ENCODE measurements around the gene MMP24OS.
"Not testable (repeated sequence)": the region's sequence is repeated elsewhere in the genome, so short reads cannot be mapped to it uniquely, and the experiment has no call there.

The MMP24OS gene

DNA sequence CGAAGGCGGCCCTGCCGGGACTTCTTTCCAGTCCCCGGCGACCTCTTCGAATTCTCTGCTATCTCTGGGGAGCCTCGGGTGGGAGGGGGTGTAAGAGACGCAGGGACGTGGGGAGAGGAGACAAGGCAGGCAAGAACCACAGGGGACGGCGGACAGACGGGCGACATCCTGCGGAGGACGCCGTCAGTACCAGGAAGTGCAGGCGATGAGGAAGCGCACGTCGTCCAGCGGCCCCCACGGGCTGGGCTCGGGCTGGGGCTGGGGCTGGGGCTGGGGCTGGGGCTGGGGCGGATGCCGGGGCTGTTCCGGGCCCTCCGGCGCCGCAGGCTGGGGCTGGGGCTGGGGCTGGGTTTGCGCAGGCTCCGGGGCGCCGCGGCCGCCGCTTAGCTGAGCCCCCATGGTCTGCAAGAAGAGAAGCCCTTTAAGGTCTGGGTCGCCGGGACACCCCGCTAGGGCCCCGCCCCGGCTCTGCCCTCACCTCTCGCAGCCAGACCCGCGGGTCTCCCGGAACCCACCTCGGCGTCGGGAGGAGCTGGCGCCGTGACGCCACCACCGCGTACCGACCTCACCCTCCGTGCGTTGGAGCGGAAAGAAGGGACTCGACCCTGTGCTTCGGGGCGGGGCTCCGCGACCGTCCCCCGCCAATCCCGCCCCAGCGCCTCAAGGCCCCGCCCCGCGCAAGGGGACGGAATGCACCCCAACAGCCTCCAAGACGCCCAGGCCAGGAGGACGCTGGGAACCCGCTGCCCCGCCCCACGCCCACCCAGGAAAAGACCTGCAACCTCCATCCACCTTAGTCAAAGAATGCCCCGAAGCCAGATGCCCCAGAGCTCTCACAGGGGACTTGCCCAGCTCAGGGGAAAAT is at the start of gene MMP24OS:
Gene MMP24OS (minus strand): TSS at position 592 of the 865 bp plus-strand sequence. CDS start 193 bp downstream, at position 399.
- peak; percentile 21 to 94 (median 79) for DNase-seq

DNA sequence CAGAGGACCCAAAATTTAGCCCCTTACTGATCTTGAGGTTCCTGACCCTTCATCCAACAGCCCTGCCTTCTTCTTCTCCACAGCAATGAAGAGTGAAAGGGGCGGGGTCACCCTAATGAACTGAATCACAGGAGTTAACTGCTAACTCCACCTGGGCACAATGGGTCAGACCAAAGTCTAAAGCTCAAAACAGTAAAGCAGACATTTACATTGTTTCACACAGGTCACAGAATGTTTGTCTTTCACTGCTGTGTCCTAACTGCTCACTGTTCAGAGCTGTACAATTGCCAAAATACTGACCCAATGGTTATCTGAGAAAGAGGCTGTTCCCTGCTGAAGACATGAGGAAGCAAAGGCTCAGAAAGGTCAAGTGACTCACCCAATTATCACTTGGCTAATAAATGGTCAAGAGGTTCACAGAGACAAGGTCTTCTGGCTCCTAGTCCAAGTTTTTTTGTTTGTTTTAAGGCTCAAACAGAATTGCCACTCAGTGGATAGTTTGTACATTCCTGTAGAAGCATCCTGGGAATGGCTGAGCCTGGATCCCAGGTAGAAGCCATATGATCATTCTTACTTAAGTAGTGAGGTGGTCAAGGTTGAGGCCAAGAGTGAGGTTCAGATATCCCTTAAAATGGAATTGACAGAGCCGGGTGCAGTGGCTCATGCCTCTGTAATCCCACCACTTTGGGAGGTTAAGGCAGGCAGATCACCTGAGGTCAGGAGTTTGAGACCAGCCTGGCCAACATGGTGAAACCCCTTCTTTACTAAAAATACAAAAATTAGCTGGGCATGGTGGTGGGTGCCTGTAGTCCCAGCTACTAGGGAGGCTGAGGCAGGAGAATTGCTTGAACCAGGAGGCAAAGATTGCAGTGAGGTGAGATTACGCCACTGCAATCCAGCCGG is 49.4 kb upstream of the MMP24OS start:
- DNase-seq: no peak

DNA sequence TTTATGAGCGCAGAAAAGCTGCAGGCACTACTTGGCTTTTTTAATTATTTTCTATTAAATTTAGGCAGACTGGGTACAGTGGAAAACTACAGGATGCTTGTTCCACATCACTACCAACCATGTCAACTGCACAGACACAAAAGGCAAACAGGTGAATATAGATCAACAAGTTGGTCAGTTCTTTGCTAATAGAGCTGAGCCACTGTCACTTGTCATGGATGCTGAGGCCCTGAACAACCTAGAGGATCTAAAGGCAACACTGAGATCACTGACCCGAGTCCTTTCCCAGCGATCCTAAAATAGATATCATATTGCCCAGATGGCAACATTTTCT is 48.8 kb upstream of the MMP24OS start:
- DNase-seq: no peak

DNA sequence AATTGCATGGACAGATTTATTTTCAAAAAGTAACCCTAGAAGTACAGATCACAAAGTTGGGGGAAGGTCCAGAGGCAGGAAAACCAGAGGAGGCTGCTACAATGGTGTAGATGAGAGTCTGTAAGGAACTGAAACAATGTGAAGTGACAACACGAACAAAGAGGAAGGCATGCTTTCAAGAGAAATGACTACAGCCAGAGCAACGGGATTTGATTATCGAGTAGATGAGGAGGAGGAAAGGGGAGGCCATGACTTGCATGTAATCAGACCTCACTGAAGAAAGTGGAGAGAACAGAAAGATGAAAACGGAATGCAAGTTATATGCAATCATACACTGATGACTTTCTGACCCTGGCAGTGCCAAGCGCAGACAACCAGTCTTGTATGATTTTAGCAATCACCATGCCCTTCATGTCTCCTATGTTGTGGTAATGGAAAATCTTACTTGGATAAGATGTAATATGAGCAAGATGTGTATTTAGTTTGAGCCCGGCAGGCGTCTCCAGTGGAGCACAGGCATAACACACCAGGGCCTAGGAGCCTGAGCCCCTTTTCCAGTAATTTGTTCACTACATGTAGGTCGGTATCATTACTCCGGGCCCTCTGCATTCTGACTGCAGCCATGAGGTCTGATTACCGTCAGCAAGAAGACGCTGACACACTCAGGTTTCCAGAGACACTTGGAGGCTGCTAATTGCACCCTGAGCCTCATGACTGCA is 48.3 kb upstream of the MMP24OS start:
- no peak for DNase-seq

DNA sequence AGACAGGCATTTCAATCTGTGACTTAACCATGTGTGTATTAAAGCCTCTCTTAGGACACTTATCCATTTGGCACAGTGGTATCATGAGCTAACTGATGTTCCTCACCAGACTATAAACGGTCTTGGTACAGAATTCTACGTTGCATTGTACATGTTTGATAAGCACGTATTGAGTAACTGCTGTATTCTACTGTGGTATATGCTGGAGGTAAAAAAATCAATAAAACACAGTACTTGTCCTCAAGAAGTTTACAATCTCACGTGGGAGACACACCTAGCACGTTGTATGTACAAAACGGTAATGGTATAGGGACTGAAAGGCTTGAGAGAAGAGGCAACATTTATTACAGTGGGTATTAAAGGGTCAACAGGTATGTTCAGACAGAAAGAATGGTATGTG is 47.5 kb upstream of the MMP24OS start:
- DNase-seq: no peak

DNA sequence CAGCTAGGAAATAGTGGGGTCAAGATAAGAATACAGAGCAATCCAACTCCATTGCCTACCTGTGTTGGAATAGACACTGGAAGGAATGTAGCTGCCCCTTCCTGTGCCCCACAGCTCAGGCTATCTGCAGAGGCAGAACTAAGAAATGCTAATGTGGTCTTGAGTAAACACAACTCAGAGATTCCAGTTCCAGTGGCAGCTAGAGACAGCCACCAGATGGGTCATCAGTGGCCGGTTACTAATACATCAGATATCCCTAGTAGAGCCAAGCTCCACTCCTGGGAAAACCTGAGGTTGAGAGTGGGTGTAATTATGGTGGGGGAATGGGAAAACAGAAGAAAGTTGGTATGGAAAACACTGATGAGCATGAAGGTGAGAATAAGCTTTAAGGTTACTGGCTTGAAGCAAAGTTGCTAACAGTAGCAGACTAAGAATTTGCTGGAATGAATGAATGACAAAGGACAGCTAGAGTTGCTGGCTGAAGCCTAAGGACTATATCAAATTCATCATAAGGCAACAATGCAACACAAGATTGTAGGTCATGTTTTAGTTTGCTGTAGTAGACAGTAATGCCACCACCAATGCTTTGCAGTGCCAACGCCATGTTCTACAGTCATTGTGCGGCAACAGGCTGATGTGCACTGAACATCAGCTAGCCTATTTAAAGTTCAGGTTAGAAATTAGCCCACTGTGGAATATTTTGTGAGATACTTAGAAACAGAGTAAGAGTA is 42.6 kb upstream of the MMP24OS start:
- no peak for DNase-seq

DNA sequence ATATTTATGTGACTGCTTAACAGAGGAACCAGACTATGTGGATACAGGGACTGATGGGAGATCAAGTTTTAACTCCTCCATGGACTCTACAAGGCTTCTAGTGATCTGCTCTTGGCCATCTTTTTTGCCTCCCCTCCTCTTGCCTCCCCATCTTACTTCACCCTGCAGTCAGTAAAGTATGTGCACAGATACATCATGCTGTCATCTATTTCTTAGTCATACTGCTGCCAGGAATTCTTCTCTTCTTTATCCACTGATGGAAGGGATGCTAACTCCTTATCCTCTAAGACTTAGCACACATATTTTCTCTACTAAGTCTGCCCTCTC is 41.9 kb upstream of the MMP24OS start:
- DNase-seq: no peak

DNA sequence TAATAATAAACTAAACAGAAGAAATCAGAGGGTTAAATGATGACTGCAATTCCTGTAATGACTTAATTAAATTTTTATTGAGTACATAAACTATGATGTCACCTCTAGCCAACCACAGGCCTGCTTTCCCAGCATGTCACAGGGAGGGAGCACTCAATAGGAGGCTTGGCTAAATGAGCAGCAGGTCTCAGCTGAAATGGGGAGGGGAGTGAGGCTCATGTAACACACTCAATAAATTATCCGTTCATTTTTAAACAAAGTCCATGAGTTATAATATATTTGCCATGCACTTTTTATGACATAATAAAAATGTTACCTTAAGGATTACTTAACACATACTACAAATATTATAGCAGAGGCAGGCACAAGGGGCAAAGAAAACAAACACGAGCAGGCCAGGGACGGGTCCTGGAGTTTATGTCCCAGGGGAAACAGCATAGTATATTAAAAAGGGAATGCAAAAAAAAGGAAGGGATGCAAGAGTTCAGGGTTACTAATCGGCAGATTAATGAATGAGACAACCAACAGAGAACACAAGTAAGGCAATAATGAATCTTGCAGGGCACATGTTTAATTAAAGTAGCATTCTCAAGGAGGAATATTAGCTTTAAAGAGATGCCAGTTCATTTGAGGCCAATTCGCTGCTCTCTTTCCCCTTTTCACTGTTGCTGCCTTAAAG is 41.4 kb upstream of the MMP24OS start:
- DNase-seq: no peak

DNA sequence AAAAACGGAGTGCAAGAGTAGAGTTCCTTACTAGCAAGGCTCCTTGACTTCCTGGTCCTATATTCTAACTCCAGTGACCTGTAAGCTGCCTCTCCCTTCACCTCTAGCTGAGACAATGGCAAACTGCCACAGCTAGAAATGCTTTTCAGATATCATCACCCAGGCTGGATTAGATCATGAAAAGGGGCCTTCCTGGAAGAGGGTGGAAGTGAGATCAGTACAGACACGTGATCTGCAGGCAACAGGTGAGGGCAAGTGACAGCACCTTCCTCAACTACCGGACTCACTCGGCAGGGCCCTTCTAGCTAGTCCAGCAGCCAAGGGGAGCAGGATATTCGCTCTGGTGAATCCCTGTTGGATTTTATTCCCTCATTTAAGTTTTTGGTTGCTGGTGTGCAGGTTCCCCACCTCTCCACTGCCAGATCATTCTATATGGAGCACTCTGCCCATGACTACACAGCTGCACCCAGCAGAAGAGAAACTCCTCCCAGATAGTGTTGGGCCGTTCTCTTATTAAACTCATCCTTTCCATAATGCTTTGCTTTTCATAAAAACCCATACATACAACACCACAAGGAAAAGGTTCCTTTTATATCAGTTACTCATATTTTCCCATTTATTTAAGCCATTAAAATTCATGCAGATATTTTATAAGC is 40.7 kb upstream of the MMP24OS start:
- DNase-seq: no peak

DNA sequence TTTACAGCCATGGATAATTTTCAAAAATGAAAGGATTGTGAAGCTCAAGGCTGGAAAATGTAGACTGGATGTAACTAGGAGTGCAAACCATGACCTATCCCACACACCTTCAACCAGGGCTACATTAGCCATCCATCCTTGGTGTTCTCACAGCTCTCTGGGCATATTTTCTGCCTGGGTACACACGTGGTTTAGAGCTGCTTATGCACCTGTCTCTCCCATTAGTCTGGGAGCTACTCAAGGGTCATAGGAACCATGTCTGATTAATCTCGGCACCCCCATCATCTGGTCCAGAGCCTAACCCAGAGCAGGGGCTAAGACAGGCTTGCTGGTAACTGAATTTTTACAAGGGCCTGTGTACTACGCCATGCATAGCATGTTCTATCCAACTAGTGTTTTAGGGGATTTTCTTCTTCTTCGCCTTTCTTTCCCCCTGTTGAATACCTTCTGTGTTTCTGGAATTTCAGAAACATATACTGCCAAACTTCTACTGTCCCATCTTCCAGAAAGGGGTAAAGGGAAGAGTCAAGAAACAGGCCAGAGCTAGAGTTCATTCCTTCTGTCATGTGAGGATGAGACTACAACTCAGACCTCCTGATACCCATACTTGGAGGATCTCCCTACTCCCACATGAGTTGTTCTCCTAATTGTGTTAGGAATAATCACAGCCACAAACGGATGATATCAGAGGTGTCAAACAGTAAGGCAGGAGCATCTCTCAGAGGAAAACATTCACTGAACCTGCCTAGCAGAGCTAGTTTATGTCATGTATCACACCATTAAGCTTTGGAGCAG is 39.7 kb upstream of the MMP24OS start:
- DNase-seq: no peak

DNA sequence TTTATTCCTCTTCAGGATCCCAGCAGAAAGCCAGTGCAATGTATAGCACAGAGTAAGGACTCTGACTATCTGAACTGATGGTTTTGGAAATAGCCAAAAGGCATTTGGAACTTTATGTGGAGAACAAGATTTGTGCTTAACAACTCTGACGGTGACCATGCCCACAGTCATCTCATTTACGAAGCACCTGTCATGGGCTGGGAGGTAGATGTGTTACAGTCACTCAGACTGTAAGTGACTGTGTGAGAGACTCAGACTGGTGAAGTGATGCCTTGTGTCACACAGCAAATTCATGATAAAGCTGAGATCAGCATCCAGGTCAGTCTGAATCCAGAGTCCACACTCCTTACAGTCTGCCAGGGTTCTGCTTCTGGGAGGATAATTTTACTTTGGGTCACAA is 38.2 kb upstream of the MMP24OS start:
- no peak for DNase-seq

DNA sequence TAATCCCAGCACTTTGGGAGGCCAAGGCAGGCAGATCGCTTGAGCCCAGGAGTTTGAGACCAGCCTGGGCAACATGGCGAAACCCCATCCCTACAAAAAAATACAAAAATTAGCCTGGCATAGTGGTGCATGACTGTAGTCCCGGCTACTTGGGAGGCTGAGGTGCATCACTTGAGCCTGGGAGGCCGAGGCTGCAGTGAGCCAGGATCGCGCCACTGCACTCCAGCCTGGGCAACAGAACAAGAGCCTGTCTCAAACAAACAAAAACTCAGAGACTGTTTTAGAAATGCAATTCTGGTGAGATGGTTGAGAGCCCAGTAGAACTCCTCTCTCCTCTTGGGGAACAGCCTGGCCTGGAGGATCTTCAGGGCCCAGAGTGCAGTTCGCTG is 37.7 kb upstream of the MMP24OS start:
- not testable (repeated sequence) for DNase-seq

DNA sequence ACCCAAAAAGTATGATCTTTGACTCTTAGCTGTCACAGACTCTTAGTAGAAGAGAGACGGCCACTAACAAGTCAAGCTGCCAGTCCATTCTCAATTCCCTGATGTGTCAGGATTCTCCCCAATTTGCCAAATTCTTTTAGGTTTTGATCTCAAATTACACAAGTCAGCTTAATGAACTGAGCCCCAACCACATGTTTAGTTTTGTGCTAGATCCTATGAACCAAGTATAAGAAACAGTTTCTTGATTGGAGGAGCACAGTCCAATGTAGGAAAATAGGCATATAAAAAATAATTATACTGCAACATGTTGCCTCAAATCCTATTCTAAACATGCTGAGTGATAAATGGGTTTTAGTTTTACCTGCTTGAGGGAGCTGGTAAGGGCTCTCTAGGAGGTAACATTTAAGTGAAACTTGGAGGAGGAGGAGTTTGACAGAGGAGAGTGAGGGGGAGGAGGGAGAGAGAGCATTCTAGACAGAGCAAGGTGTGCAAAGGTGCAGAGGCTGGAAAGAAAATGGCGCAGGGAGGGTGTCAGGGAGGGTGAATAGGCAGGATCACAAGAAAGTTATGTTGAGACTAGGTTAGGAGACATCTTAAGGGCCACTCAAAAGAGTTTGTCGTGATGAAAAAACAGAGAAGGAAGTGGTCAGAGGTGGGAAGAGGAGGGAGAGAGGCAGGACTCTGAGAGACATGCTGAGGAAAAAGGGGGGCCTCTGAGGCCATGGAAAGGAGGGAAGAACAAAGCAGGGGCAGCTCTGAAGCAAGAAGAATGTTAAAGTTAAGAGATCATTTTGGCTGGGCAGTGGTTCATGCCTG is 37.1 kb upstream of the MMP24OS start:
- no peak for DNase-seq

DNA sequence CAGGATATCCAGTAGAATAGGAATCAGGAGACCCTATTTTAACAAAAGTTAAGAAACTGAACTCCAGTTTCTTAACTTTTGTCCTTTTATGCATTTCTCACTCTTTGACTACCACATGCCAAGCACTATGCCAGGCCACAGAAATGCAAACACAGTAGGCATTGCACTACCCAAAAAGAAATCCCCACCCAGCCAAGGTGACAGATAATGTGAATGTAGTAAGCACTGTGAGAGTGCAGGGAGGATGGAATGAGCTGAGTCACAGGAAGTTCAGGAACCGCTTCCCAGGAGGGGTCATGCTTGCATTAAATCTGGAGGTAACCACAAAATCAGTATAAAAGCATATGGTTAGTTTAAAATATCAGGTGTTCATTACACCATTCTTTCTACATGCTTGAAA is 34.4 kb upstream of the MMP24OS start:
- DNase-seq: no peak

DNA sequence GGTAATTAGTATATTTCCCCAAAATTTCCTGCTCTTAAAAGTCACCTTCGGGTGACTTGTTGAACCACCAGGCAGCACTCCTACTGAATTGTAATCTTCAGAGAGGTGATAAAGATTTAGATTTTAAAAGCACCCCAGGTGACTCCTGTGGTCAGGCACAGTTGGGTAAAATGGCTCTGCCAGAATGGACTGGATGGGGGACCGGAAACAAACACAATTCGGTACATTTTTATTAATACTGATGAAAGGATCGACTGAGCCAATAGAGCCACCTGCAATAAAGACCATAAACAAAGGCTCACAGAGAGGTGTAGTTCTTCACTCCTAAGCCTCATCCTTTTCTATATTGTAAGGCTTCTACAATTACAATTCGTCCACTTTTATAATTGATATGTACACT is 33.9 kb upstream of the MMP24OS start:
- no peak for DNase-seq

DNA sequence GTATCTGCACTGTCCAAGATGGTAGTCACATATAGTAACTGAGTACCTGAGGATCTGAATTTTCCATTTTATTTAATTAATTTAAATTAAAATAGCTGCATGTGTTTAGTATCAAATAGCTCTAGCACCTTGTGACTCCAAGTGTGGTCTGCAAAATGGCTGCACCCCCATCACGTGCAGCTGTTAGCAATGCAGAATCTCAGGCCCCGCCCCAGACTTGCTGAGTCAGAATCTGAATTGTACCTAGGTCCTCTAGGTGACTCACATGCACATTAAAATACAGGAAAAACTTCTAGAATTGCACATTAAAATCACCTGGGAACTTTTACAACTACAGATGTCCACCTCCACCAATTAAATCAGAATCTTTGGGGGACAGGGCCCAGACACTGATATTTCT is 33.5 kb upstream of the MMP24OS start:
- DNase-seq: no peak

DNA sequence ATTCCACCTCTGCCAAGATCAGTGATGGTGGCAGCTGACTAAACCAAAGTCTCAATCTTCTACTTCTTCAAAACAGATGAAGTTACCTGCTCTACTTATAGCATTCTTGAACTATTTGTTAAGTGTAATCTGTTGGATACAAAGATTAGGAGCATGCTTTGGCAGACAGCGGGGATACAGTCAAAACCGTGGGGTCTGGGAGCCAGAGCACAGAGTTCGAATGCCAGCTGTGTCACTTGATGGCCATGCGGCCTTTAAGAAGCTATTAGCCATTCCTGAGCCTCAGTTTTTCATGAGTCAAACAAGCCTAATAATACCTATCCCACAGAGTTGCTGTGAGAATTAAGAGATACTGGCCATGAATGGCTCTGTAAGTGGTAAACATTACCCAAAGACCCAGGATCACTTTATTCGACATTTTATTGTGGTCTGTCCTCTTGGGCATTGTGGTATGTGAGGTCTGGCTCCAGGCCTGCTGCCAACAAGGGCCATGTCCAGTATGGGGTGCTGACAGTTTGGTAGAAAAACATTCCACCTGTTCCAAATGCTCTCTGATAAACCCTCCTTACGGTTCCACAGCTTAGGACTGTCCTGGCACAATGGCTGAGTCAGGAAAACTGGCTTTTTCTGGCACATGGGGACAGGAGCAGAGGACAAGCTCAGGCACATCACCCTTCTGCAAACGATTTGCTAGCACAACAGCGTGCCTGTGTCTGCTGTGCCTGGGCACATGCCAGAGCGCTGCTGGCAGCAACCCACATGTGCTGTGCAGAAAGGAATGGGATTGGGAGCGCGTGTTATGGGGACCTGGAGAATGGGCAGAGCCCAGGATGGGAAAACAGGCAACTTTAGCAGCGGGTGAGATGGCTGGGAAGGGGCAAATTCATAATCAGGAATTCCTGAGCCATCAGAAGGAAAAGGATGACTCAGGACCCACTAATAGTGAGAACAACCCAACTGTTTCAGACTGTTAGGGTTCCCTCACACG is 30.0 kb upstream of the MMP24OS start:
- peak in 53 of 58 donors; percentile 18 to 85 (median 56) for DNase-seq
